Smooth muscle cell (in vitro differentiated cells): Measurements from ENCODE around the gene ADPRHL1. TPM values are rescaled to one million over a fixed set of nuclear protein-coding genes. Genes with fewer than 3 reads are reported as not detected.
"Not testable (repeated sequence)": the region's sequence is repeated elsewhere in the genome, so short reads cannot be mapped to it uniquely, and the experiment has no call there.

Experiments
- DNase-seq: peaks from one replicate; lab custom pipeline; 2025; ENCODE audit not compliant: unreplicated experiment; lab: John Stamatoyannopoulos, UW
- H2AFZ ChIP-seq: fragments of 200-600 bp; sonication (generic); 2 replicates; pipeline ENCODE4 v1.6.0; 2016; ENCODE audit warnings: antibody characterized with exemption, low read depth, mild to moderate bottlenecking
- H3F3A ChIP-seq: fragments of 200-600 bp; sonication (generic); 2 replicates; pipeline ENCODE4 v1.6.0; 2017; ENCODE audit warnings: antibody characterized with exemption, low read depth
- H3K27ac ChIP-seq: fragments of 200-600 bp; sonication (generic); 2 replicates; pipeline ENCODE4 v1.5.1; 2016; ENCODE audit warnings: low read depth, mild to moderate bottlenecking
- H3K27me3 ChIP-seq: fragments of 200-600 bp; sonication (generic); 2 replicates; pipeline ENCODE4 v1.6.1; 2016; ENCODE audit warnings: low read depth, mild to moderate bottlenecking
- H3K36me3 ChIP-seq: fragments of 200-600 bp; sonication (generic); 2 replicates; pipeline ENCODE4 v1.5.1; 2016; ENCODE audit warnings: low read depth
- H3K4me1 ChIP-seq: fragments of 200-600 bp; sonication (generic); 2 replicates; pipeline ENCODE4 v1.5.1; 2016; ENCODE audit warnings: low read depth
- H3K4me2 ChIP-seq: fragments of 200-600 bp; sonication (generic); 2 replicates; pipeline ENCODE4 v1.6.0; 2016; ENCODE audit warnings: mild to moderate bottlenecking
- H3K4me3 ChIP-seq: fragments of 200-600 bp; sonication (generic); 2 replicates; pipeline ENCODE4 v1.5.1; 2016; ENCODE audit warnings: mild to moderate bottlenecking
- H3K79me2 ChIP-seq: fragments of 200-600 bp; sonication (generic); 2 replicates; pipeline ENCODE4 v1.6.0; 2016; ENCODE audit warnings: low read depth, mild to moderate bottlenecking
- H3K9ac ChIP-seq: fragments of 200-600 bp; sonication (generic); 2 replicates; pipeline ENCODE4 v1.6.0; 2016; ENCODE audit warnings: low read depth
- H3K9me3 ChIP-seq: fragments of 200-600 bp; sonication (generic); replicated peaks from 2 replicates; pipeline ENCODE4 v1.5.1; 2016; ENCODE audit warnings: low read depth
- H4K20me1 ChIP-seq: fragments of 200-600 bp; sonication (generic); 2 replicates; pipeline ENCODE4 v1.6.0; 2016; ENCODE audit warnings: low read depth
- CTCF ChIP-seq: fragments of 200-600 bp; sonication (generic); IDR thresholded peaks from 2 replicates; pipeline ENCODE4 v1.5.1; 2017; ENCODE audit warnings: borderline replicate concordance, mild to moderate bottlenecking, antibody characterized with exemption; ENCODE audit not compliant: insufficient read depth, poor library complexity, severe bottlenecking
- WGBS: methylation state at CpG from one replicate; pipeline ENCODE4 v1.1.7; 2016; ENCODE audit warnings: low lambda C conversion rate; 5-methylcytosine and 5-hydroxymethylcytosine counted together
- polyA plus RNA-seq: library from polyadenylated mRNA; unstranded; fragments of >200 nt; fragmentation: Nextera tagmentation; extraction: Ambion mirVana; gene quantifications from 2 replicates; pipeline ENCODE4 v1.2.1, GENCODE V29; 2016
- total RNA-seq: library from RNA; depleted of rRNA; stranded (reverse); fragments of >200 nt; gene quantifications from 2 replicates; pipeline ENCODE4 v1.2.3, GENCODE V29; 2014

ADPRHL1 gene
- total and polyA plus RNA-seq, 2 experiments from 2014 or later: 0.18 to 1.2 TPM

GRCh38 chr13:113390874-113391497, 62.3 kb downstream of the ADPRHL1 start:
- TF ChIP-seq CTCF: no peak
- Histone ChIP-seq H3K27me3 (no peaks in the 10 kb centered on the region), H3K4me1 (no peaks in the 10 kb centered on the region), H3K36me3 (no peaks in the 10 kb centered on the region), H3K9ac (no peak overlapping the region), H3K27ac (no peak overlapping the region), H3F3A (no peaks in the 10 kb centered on the region), H4K20me1 (no peaks in the 10 kb centered on the region), H3K79me2 (no peaks in the 10 kb centered on the region), H3K9me3 (no peaks in the 10 kb centered on the region), H3K4me3 (no peak overlapping the region), H3K4me2 (no peak overlapping the region), H2AFZ (no peak overlapping the region)
- no peak for DNase-seq
- WGBS: 55% methylated on average over 10 of the region's 10 CpGs

- not testable (repeated sequence) for H3K4me2 ChIP-seq, H3K27ac ChIP-seq, DNase-seq, H3K79me2 ChIP-seq, H3K27me3 ChIP-seq, H3K9me3 ChIP-seq, H4K20me1 ChIP-seq, H2AFZ ChIP-seq, H3K4me1 ChIP-seq, H3K4me3 ChIP-seq, H3F3A ChIP-seq, H3K9ac ChIP-seq, H3K36me3 ChIP-seq
- WGBS: 95% methylated on average over 8 of the region's 8 CpGs
These were observed 63.7 kb downstream of the ADPRHL1 start for GRCh38 chr13:113389586-113389985.

- Histone ChIP-seq H3K27me3 (no peaks in the 10 kb centered on the region), H3K9ac (no peak overlapping the region), H2AFZ (no peak overlapping the region), H3K79me2 (no peaks in the 10 kb centered on the region), H4K20me1 (no peaks in the 10 kb centered on the region), H3K4me3 (no peak overlapping the region), H3K4me1 (no peaks in the 10 kb centered on the region), H3K9me3 (no peaks in the 10 kb centered on the region), H3F3A (no peaks in the 10 kb centered on the region), H3K27ac (no peak overlapping the region), H3K4me2 (no peak overlapping the region), H3K36me3 (no peaks in the 10 kb centered on the region)
- DNase-seq: no peak
- TF ChIP-seq CTCF: no peak
- 100% methylated on average over 1 of the region's 1 CpG for WGBS
These were observed 65.9 kb downstream of the ADPRHL1 start for GRCh38 chr13:113387396-113387795.

GRCh38 chr13:113383089-113383488, 70.2 kb downstream of the ADPRHL1 start:
- no peak for DNase-seq
- no peak overlapping the region for H3K4me3 ChIP-seq
- H4K20me1 ChIP-seq: no peaks in the 10 kb centered on the region
- no peak overlapping the region for H3K4me2 ChIP-seq
- TF ChIP-seq CTCF: no peak
- WGBS: 92% methylated on average over 9 of the region's 9 CpGs
- no peaks in the 10 kb centered on the region for H3K27me3 ChIP-seq
- H3K4me1 ChIP-seq: no peaks in the 10 kb centered on the region
- no peaks in the 10 kb centered on the region for H3K79me2 ChIP-seq
- no peaks in the 10 kb centered on the region for H3K36me3 ChIP-seq
- no peak overlapping the region for H3K9ac ChIP-seq
- no peaks in the 10 kb centered on the region for H3F3A ChIP-seq
- H3K9me3 ChIP-seq: no peaks in the 10 kb centered on the region
- no peak overlapping the region for H2AFZ ChIP-seq
- no peak overlapping the region for H3K27ac ChIP-seq

- DNase-seq, H3F3A ChIP-seq, H3K9me3 ChIP-seq, H3K4me3 ChIP-seq, H3K27ac ChIP-seq, H3K79me2 ChIP-seq, H2AFZ ChIP-seq, H3K36me3 ChIP-seq, H3K4me1 ChIP-seq, H3K27me3 ChIP-seq, H3K9ac ChIP-seq, H4K20me1 ChIP-seq, H3K4me2 ChIP-seq: not testable (repeated sequence)
- 100% methylated on average over 2 of the region's 2 CpGs for WGBS
These were observed 70.7 kb downstream of the ADPRHL1 start for GRCh38 chr13:113382542-113382941.
